PC-9 (cell line): Measurements from ENCODE around the gene PDE3B.

ENCODE experiments used
- EZH2 ChIP-seq: fragments of 200-600 bp; sonication (generic); IDR thresholded peaks from 2 replicates; pipeline ENCODE4 v1.8.0; 2017; ENCODE audit warnings: antibody characterized with exemption, low read depth
- TF ChIP-seq, protein P1 (sequence below): fragments of 200-600 bp; sonication (generic); conservative IDR thresholded peaks from 2 replicates; pipeline ENCODE4 v1.6.1; 2017; ENCODE audit warnings: mixed run types, antibody characterized with exemption, mild to moderate bottlenecking, moderate library complexity

DNA sequence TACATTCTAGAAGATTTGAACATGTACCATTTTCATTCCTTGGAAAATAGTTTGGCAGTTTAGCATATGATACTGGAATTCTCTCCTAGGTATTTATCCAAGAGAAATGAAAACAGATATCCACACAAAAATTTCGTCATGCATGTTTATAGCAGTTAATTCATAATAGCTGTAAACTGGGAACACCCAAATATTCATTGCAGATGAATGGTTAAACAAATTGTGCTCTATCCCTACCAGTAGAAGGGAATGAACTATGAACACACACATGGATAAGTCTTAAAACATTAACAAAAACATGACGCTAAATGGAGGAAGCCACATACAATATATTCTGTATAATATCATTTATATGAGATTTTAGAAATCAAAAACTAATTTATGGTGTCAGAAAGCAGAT is 61.5 kb downstream of the PDE3B start:
- TF ChIP-seq, protein P1, sequence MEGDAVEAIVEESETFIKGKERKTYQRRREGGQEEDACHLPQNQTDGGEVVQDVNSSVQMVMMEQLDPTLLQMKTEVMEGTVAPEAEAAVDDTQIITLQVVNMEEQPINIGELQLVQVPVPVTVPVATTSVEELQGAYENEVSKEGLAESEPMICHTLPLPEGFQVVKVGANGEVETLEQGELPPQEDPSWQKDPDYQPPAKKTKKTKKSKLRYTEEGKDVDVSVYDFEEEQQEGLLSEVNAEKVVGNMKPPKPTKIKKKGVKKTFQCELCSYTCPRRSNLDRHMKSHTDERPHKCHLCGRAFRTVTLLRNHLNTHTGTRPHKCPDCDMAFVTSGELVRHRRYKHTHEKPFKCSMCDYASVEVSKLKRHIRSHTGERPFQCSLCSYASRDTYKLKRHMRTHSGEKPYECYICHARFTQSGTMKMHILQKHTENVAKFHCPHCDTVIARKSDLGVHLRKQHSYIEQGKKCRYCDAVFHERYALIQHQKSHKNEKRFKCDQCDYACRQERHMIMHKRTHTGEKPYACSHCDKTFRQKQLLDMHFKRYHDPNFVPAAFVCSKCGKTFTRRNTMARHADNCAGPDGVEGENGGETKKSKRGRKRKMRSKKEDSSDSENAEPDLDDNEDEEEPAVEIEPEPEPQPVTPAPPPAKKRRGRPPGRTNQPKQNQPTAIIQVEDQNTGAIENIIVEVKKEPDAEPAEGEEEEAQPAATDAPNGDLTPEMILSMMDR: no peak
- TF ChIP-seq EZH2: no peak
